HepG2 (cell line): ENCODE data around the gene TUBA4B. TPM values are rescaled to one million over a fixed set of nuclear protein-coding genes. Genes with fewer than 3 reads are reported as not detected.
A peak's percentile ranks its signal among the peaks of the same experiment; 100 is the strongest.

Experiments
- ELF1 ChIP-seq: sonication (generic); formaldehyde crosslinking; IDR thresholded peaks from 2 replicates; pipeline ENCODE4 v1.4.0; 2020; ENCODE audit warnings: missing genetic modification reagents
- ELF4 ChIP-seq: sonication (generic); formaldehyde crosslinking; IDR thresholded peaks from 2 replicates; pipeline ENCODE4 v1.5.0; 2020; ENCODE audit warnings: missing genetic modification reagents, mild to moderate bottlenecking, moderate library complexity, borderline replicate concordance
- MTF1 ChIP-seq: sonication (generic); formaldehyde crosslinking; IDR thresholded peaks from 2 replicates; pipeline ENCODE4 v1.5.0; 2020; ENCODE audit warnings: missing genetic modification reagents
- NBN ChIP-seq: fragments of 450-650 bp; conservative IDR thresholded peaks from 2 replicates; pipeline ENCODE4 v1.6.1; 2017
- PRDM10 ChIP-seq: sonication (generic); formaldehyde crosslinking; IDR thresholded peaks from 2 replicates; pipeline ENCODE4 v1.4.0; 2020; ENCODE audit warnings: low read depth, missing genetic modification reagents
- RBFOX2 ChIP-seq: fragments of 200-400 bp; formaldehyde crosslinking; IDR thresholded peaks from 2 replicates; pipeline ENCODE4 v1.6.1; 2017; ENCODE audit warnings: low read depth, mild to moderate bottlenecking, low read length
- SALL1 ChIP-seq: sonication (generic); formaldehyde crosslinking; IDR thresholded peaks from 2 replicates; pipeline ENCODE4 v1.8.0; 2022; ENCODE audit warnings: mild to moderate bottlenecking, missing genetic modification reagents
- ZBTB26 ChIP-seq: IDR thresholded peaks from 2 replicates; pipeline ENCODE4 v1.6.1; 2016; ENCODE audit warnings: missing compliant biosample characterization, missing genetic modification reagents, borderline replicate concordance
- ZBTB43 ChIP-seq: sonication (generic); formaldehyde crosslinking; conservative IDR thresholded peaks from 2 replicates; pipeline ENCODE4 v1.4.0; 2020; ENCODE audit warnings: missing genetic modification reagents
- ZNF121 ChIP-seq: sonication (generic); formaldehyde crosslinking; IDR thresholded peaks from 2 replicates; pipeline ENCODE4 v1.5.0; 2020; ENCODE audit warnings: mild to moderate bottlenecking, missing genetic modification reagents
- ZNF160 ChIP-seq: sonication (generic); formaldehyde crosslinking; IDR thresholded peaks from 2 replicates; pipeline ENCODE4 v1.8.0; 2022; ENCODE audit warnings: mild to moderate bottlenecking, inconsistent platforms, missing genetic modification reagents
- ZNF274 ChIP-seq: sonication (generic); formaldehyde crosslinking; IDR thresholded peaks from 2 replicates; pipeline ENCODE4 v1.5.1; 2020; ENCODE audit warnings: mild to moderate bottlenecking, missing genetic modification reagents
- ZNF296 ChIP-seq: sonication (generic); formaldehyde crosslinking; conservative IDR thresholded peaks from 2 replicates; pipeline ENCODE4 v1.5.0; 2020; ENCODE audit warnings: mild to moderate bottlenecking, missing genetic modification reagents
- ZNF343 ChIP-seq: sonication (generic); formaldehyde crosslinking; IDR thresholded peaks from 2 replicates; pipeline ENCODE4 v1.4.0; 2020; ENCODE audit warnings: mild to moderate bottlenecking, missing genetic modification reagents
- ZNF577 ChIP-seq: sonication (generic); formaldehyde crosslinking; IDR thresholded peaks from 2 replicates; pipeline ENCODE4 v1.4.0; 2020; ENCODE audit warnings: mild to moderate bottlenecking, low read depth, missing genetic modification reagents, borderline replicate concordance
- ZSCAN5A ChIP-seq: sonication (generic); formaldehyde crosslinking; IDR thresholded peaks from 2 replicates; pipeline ENCODE4 v1.8.0; 2022; ENCODE audit warnings: mild to moderate bottlenecking, missing genetic modification reagents, borderline replicate concordance
- polyA plus RNA-seq, 8 experiments: library from polyadenylated mRNA; depleted of rRNA in 3 of 8; stranded (reverse) in 7 of 8; unstranded in 1 of 8; fragments of >200 nt; fragmentation: Illumina TruSeq in 4 of 8; extraction: Trizol in 4 of 8; gene quantifications; 2 replicates each; pipeline versions ENCODE4 v1.2.1 to v1.2.3, GENCODE V29; 2011 to 2016; ENCODE audit warnings: low read depth in 4 of 8, missing spikeins in 1 of 8, mixed read lengths in 1 of 8; ENCODE audit not compliant: insufficient read depth in 1 of 8
- total RNA-seq, 5 experiments: library from RNA; depleted of rRNA; stranded (reverse); fragments of >200 nt; fragmentation: Illumina TruSeq; extraction: Trizol; gene quantifications; 2 replicates each; pipeline ENCODE4 v1.2.3, GENCODE V29; 2016; ENCODE audit warnings: low read depth in 1 of 5
- TF ChIP-seq, protein P1 (sequence below): IDR thresholded peaks from 2 replicates; pipeline ENCODE4 v1.4.0; 2020; ENCODE audit warnings: mild to moderate bottlenecking, missing genetic modification reagents

TUBA4B gene
- total and polyA plus RNA-seq, 2 of the 13 experiments (the other 11 are each of a cell fraction or from before 2014, with no cell fraction given), result 0.18 to 0.22 TPM

GRCh38 chr2:219249203-219249980 is 3.7 kb upstream of the TUBA4B start (continued):
- TF ChIP-seq ZSCAN5A (0 out of 2 replicates have a peak, but pooled peaks have one; percentile 34), ZNF296 (CRISPR knock-in tag) (no peak), ZBTB43 (CRISPR knock-in tag) (no peak; the same call in 1 of the 2 replicates), ZBTB26 (CRISPR knock-in tag) (peak; percentile 11; the same call in 1 of the 2 replicates), MTF1 (no peak), ZNF274 (0 out of 2 replicates have a peak, but pooled peaks have one; percentile 40), PRDM10 (CRISPR knock-in tag) (peak; percentile 52; the same call in 1 of the 2 replicates), ZNF343 (CRISPR knock-in tag) (peak; percentile 85), ELF1 (CRISPR knock-in tag) (peak; percentile 94), ELF4 (CRISPR knock-in tag) (peak; percentile 93), ZNF577 (CRISPR knock-in tag) (no peak), ZNF160 (CRISPR knock-in tag) (0 out of 2 replicates have a peak, but pooled peaks have one; percentile 9), RBFOX2 (peak; percentile 54; the same call in 1 of the 2 replicates), NBN (no peak), ZNF121 (no peak), SALL1 (CRISPR knock-in tag) (peak; percentile 75; the same call in 1 of the 2 replicates)
- TF ChIP-seq, protein P1, sequence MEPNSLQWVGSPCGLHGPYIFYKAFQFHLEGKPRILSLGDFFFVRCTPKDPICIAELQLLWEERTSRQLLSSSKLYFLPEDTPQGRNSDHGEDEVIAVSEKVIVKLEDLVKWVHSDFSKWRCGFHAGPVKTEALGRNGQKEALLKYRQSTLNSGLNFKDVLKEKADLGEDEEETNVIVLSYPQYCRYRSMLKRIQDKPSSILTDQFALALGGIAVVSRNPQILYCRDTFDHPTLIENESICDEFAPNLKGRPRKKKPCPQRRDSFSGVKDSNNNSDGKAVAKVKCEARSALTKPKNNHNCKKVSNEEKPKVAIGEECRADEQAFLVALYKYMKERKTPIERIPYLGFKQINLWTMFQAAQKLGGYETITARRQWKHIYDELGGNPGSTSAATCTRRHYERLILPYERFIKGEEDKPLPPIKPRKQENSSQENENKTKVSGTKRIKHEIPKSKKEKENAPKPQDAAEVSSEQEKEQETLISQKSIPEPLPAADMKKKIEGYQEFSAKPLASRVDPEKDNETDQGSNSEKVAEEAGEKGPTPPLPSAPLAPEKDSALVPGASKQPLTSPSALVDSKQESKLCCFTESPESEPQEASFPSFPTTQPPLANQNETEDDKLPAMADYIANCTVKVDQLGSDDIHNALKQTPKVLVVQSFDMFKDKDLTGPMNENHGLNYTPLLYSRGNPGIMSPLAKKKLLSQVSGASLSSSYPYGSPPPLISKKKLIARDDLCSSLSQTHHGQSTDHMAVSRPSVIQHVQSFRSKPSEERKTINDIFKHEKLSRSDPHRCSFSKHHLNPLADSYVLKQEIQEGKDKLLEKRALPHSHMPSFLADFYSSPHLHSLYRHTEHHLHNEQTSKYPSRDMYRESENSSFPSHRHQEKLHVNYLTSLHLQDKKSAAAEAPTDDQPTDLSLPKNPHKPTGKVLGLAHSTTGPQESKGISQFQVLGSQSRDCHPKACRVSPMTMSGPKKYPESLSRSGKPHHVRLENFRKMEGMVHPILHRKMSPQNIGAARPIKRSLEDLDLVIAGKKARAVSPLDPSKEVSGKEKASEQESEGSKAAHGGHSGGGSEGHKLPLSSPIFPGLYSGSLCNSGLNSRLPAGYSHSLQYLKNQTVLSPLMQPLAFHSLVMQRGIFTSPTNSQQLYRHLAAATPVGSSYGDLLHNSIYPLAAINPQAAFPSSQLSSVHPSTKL (CRISPR knock-in tag), result peak; percentile 70
